NCI-H226 (cell line): ENCODE data around the gene SMC6.

Experiments used
- DNase-seq: peaks from one replicate; pipeline ENCODE4 v3.0.0-alpha.2; 2015

SMC6 gene

DNA sequence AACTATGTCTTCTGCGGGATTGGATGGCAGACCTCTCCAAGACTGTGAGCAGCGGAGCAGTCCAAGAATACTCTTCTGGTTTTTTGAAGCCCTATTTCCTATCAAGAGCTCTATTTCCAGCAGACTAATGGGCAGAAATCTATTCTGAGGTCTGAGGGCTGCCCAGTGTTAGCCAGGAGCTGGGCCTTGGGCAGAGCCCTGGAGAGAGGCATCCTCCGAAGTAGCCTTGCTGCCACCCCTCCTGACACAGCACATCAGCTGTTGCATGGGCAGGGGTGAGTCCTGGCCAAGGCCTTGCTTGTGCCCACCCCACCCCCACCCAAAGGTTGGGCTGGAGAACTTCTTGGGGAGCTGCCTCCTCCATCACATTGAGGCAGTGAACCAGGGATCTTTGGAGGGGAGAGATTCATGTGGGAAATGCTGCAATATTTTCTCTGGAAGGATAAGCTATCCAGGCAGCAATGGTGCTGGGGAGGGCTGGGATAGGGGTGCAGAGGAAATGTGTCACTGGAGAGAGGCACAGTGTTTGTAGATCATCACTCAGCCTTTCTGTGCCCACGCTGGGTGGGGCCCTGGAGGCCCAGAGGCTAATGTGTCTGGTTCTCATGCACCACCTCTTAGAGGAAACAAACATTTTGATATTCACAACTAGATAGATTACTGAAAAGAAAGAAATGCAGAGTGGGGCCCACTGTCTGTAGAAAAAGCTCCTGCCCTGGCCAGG, 108.5 kb downstream of the SMC6 start:
- no peak for DNase-seq

DNA sequence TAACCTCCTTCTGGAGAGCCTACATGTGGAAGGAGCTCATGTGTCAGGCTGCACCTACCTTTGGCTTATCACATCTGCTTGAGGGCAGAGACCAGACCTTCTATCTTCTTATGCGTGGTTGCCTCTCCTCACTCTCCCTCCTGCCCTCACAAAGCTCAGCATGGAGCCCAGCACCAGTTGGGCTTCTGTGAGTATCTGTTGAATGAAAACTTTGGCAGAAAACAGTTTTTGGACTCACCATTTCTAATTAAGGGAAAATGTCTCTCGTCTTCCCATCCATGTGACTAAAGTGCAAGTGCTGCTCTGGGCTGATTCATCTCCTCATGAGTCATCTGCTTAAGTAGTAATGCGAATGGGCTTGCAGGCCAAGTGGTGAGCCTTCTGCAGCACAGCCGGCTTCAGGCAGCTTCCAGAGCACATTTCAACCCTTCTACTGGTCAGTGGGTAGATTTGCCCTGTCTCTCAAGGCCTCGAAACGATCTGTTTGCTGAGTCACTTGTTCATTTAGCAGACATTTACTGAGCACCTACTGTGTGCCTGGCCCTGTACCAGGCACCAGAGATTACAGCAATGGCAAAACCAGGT, 110.5 kb downstream of the SMC6 start:
- DNase-seq: peak; percentile 77

DNA sequence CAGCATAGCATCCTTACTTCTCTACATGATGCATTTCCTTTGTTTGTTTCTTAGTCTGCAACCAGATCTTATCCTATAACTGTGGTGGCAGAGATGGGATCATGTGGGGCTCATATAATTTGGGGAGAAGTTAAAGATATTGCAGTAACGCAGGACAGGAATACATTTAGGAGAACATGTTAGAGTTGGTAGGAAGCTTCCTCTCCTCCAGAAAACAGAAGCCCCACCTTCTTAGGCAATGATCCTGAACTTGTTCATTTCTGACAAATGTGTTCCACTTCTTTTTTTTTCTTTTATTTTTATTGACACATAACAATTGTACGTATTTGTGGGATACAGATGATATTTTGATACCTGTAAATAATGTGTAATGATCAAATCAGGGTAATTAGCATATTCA, 113.2 kb downstream of the SMC6 start:
- no peak for DNase-seq

DNA sequence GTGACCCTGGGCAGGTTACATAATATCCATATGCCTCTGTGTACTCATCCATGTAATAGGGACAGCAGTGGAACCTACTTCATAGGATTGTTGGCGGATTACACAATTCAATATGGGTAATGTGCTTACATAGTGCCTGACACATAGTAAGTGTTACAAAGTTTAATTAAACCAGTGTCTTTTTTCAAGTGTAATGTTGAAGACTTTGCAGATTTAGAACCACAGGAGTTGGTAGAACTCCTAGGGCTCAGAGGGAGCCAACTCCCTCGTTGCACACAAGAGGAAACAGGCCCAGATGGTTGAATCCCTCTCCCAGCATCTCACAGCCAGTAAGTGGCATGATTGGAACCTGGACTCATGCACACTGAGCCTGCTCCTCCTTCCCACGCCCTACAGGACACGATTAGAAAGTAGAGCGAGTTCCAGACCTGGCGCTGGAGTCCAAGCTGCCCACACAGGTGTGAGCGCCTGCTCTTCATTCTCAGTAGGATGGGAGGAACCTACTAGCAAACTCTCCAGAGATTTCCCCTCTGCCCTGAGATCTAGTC, 115.3 kb downstream of the SMC6 start:
- DNase-seq: no peak

DNA sequence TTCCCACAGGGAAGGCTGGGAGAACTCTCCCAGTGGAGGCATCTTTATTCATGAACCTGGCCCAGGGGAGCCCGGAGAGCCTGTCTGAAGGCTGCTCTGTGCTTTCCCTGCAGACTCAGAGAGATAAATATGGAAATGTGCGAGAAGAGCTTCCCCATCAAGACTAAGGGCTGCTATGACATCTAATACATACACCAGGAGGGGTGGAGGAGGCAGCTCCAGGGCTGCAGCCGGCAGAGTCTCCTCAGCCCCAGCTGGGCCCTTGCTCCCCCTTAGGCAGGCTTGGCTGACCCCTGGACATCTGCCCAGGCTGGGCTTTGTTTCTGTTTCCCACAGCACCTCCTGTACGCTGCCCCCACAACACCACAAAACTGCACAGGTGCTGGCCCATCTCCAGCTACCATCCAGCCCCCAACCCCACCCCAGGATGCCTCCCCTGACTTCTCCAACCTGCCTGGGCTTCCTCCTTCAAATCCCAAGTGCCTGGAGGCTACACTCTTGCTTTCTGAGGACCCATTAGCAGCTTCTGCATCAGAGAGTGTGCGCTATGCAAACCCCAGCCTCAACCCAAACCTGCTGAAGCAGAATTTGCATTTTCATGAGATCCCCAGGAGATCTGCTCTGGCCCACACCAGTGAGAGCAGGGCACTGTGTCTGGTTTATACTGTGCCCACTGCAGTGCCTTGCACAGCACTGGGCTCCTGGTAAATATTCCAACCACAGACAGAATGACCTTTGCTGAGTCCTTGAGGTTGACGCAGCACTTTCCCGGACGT, 116.3 kb downstream of the SMC6 start:
- DNase-seq: no peak

DNA sequence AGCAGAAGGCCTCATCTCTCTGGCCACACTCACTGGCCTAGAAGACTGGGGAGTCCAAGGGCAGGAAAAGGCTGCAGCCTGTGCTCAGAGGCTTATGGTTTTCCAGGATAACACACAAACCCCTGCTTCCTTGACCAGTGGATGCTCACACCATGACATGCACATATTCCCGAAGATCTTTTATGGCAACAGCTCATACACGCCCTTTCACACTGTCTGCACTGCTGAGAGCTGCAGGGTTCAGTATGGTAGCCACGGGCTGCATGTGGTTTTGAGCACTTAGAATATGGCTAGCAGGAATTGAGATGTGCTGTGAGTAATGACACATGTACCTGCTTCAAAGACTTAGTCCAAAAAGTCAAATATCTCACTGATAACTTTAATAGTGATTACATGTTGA, 117.4 kb downstream of the SMC6 start:
- no peak for DNase-seq

DNA sequence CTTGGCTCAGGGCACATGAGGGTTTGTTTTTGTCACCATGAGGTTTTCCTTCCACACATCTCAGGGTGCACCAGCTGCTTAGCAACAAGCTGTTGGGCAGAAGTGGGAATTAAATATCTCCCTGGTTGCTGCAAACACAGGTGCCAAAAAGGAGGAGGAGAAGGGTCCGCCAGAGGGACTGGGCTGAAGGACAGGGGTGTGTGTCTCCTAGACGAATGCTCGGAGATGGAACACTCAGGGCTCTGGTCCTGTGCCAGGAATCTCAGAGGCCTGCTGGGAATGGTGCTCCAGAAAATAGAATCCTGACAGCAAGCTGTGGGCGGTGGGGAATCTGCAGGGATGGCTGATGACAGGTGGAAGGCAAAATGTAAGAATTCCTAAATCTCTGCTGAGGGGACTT, 118.6 kb downstream of the SMC6 start:
- no peak for DNase-seq

DNA sequence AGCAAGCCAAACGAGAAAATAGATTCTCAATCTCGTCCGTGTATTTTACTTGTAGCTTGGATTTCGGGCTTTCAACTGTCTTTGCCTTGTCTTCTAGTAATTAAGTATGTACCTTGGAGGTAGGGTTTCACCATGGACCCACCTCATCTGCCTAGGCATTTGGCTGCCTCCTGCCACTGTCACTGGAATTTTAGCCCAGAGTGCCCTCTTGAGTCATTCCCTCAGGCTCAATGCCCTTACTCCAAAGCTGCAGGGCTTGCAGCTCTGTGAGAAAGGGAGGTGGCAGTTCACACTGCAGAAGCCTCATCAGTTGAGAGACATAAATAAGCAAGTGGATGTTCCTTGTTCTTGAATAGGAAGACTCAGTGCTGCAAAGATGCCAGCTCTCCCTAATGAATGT, 123.5 kb downstream of the SMC6 start:
- DNase-seq: no peak

DNA sequence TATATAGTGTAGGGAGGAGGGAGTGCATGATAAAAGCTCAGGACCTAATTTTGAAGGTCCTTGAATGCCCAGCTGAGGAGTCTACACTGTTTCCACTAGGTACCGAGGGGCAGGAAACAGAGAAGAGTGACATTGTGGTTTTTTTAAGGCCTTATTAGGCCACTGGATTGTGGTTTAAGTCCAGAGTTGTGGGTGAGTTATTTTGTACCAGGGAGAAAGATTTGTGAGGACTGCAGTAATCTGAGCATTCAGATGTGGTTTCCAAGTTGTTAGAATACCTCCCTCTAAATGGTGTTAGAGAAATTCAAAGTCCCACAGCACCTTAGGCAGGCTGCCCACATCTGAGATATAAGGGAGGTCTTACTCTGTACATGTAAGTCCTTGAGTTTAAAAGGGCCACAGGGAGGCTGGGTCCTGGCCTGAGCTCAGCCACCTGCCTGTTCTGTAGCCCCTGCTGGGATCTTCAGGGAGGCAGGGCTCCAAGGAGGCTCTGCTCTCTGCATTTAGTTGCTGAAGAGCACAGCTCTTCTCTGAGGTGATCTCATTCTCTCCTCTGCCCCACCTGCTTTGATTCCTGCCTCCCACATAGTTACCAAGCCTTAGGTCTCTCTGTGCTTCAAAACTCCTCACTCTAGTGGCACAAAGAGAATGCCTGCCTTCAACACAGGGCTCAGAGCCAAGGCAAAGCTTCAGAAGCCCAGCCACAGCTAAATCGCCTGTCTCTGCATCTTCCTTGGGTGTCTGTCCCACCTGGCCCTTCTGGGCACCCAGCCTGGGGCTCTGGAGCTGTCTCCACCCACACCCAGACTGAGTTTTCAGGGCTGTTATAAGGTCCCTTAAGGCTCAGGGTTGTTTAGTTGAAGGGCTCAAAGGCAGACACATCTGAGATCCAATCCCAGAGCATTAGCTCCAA, 125.0 kb downstream of the SMC6 start:
- peak; percentile 50 for DNase-seq

DNA sequence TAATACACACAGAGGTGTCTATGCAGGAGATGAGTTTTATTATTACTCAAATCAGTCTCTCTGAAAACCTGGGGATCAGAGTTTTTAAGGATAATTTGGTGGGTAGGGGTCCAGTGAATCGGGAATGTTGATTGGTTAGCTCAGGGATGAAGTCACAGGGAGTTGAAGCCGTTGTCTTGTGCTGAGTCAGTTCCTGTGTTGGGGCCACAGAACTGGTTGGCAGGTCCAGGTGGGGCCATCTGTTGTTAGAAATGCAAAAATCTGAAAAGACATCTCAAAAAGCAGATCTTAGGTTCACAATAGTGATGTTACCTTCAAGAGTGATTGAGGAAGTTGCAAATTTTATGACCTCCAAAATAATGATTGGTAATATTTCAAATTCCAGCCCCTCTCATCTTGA, 126.2 kb downstream of the SMC6 start:
- peak; percentile 37 for DNase-seq

DNA sequence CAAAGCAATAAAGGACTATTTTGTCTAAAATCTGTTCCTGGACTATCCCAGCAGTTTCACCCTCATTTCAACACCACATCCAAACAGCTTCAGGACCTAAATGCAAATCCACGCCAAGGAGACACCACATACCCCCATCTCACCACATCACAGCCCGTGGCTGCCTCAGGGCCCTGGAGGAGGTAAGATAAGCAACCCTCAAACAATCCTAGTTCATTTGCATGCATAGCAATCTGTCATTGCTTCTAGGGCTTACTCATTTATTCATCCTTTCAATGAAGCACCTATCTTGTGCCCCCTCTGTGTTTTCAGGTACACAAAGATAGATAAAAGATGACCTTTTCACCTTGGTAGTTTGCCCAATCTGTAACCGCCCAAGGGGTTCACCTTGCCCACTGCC, 126.6 kb downstream of the SMC6 start:
- peak; percentile 80 for DNase-seq

DNA sequence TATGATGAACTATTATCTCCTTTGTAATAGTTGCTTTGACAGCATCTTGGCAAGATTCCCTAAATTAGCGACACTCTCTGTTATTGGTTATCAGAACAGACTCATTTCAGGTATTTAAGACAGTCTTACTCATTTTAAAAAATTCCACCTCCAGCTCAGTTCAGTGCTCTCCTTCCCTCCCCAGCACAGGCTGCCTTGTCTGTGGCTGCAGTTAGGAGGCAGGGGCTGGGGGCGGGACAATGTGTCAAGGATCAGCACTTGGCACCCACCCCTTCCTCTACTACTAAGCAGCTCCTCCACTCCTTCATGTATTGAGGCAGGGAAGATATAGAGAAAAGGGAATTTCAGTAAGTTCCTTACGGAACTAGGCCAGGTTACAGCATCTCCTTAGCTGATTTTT, 128.2 kb downstream of the SMC6 start:
- peak; percentile 62 for DNase-seq

DNA sequence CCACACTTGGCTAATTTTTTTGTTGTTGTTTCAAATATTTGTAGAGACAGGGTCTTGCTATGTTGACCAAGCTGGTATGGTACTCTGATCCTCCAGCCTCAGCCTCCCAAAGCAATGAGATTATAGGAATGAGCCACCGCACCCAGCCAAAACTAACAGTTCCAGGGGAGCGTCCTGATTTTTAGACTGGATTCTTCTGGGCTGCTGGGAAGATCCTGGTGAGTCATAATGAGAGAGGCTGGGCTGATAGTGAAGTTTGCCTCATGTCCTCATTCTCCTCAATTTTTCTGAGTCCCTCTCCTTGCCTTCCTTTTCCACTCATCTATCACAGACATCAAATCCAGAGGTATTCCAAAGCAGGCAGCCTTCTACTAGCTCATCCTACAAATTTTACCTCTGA, 131.8 kb downstream of the SMC6 start:
- peak; percentile 78 for DNase-seq

DNA sequence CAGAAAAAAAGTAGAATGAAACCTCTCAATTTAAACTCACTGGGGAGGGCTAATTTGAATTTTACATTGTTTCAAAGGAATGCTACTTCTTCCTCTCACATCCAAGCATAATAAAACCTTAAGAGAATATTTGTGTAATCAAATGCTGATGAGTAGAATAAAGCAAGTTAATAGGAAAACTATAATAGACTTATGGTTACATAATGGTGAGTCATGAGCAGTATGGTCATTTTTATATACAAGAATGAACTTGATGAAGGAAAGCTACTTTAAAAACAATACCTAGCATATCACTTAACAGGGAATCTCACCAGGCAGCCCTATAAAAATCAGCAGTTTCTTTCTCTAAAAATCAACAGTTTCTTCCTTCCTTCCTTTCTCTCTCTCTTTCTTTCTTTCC, 132.8 kb downstream of the SMC6 start:
- no peak for DNase-seq

DNA sequence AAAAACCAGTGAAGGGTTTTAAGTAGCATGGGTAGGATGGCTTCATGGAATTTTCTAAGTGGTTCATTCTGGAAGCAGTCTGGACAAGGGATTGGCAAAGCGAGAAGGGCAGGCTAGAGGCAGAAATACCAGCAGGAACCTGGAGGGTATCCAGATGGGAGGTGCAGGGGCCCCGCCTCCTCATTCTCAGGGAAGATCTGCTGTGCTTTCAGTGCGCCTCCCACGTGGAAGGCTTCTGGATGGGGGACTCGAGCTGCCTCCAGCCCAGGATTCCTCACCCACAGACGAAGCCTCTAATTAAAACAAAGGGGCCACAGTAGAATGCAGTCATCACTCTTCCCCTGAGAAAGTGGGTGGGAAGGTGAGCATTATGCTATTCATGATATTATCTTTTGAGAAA, 133.3 kb downstream of the SMC6 start:
- peak; percentile 81 for DNase-seq

DNA sequence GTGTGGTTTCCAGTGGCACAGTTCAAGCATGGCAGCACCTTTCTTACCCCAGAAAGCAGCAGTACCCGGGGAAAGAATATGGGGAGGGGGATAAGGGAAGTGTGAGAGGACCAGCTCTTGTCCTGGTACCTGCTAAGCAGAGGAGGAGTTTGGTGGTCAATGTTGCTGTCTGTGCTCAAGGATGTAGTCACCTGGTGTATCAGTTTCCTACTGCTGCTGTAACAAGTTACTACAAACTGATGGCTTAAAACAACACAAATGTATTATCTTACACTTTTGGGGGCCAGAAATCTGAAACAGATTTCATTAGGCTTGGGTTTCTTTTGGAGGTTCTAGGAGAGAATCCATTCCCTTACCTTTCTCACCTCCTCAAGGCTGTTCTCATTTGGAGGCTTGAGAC, 135.7 kb downstream of the SMC6 start:
- DNase-seq: no peak

DNA sequence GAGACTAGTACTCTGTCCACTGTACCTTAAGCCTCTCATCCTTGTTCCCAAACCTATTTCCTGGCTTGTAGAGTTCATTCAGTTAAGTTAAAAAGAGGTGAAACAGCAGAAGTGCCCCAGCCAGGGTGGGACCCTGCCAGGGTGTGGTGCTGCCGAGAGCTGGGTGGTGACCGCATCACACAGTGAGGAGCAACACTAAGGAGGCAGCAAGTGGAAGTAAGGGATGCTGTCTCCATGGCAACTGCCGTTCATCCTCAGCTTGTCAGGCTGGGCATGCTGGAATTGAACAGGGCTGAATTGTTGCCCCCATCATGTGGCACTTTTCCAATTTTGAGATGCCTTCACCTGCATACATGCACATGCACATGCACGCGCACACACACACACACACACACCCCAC, 136.1 kb downstream of the SMC6 start:
- DNase-seq: no peak

DNA sequence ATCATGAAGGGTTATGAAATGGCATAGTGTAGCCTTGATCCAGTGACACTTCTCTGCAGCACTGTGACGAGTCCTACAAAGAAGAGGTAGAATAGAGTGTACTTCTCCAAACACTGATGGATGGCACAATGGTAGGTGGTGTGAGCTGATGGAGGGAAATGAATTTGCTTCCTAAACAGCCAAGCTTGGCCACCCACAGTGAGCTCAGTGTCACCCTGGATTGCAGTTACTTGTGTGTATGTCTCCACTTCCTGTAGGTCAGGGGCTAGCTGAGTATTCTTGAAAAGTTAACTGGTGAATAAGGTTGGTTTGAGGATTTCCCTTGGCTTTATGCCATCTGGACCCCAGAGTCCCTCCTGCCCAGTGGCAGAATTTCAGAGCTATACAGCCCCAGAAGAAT, 137.2 kb downstream of the SMC6 start:
- DNase-seq: no peak

DNA sequence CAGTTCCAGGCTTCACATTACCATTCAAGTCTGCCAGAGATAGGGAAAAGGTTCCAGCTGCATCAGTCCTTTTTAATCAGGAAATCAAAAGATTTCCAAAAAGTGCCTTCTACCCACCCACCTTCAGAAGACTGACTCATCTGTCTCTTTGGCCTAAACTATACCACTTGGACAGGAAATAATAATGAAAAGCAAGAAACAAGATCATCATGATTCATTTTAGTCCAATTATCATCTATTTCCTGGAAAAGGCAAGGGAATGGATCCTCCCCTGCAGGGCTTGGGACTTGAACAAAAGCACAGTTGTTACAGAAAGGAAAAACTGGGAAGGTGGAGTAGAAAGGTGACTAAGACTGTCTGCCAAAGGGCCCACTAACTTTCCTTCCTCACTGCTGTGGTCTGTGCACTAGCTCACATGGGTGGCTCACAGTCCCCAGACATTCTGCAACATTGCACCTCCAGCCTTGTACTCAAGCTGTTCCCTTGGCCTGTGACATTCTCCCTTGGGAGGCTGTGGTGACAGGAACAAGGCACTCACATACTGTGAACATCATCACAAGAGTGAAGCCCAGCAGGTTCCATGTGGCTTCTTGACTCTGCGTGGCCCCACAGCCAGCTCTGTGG, 137.8 kb downstream of the SMC6 start:
- DNase-seq: no peak

DNA sequence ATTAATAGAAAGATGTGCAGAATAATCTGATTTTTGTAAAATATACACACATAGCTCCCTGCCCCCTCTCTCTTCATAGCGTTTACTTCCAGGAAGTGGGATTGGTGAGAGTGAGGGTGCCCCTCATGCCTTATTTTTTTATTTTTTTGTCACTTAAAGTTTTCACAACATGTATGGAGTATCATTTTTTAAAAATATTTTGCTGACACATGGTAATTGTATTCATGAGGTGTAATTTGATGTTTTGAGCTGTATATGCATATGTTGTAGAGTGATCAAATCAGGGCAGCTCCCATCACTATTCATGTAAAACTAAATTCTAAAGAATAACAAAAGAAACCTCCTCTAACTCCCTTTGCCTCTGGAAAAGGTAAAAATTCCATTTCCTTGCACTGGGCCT, 138.5 kb downstream of the SMC6 start:
- no peak for DNase-seq

DNA sequence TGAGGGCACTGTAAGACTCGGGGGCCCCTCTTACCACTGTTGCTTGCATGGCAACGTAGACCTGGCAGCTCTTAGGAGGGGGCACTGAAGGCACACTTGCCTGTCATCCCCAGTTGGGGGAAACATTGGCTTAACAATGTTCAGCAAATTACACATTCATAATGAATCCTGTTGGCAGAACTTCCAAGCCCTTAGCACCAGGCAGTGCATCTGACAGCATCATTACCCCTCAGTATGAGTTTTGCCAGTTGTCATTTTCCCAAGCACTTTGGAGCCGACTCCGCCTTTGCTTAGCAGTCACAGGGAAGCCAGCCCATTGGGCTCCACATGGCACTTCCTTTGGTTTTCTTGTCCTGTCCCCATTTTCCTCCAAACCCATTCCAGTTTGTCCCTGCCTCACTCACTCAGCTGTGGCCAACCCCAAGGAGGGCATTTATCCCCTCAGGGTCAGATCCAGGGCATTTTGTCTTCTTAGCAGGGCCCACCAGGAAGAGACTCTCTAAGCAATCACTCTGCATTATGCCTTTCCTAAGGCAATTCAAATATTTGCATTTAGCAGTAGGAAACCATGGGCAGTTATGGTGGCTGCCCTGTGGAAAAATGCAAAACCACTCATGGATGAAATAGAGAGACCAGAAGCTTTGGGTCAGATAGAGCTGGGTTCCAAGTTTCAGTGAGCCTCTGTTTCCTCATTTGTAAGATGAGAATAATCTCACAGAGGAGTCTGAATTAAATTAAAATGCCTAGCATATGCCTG, 139.3 kb downstream of the SMC6 start:
- no peak for DNase-seq
